ENCODE data around the gene STOML1.
A peak's percentile ranks its signal among the peaks of the same experiment; 100 is the strongest.
"Not testable (repeated sequence)": the region's sequence is repeated elsewhere in the genome, so short reads cannot be mapped to it uniquely, and the experiment has no call there.

STOML1 gene

GRCh38 chr15:73986055-73986775, 5.9 kb downstream of the STOML1 start:
- no peak for DNase-seq

GRCh38 chr15:73985101-73985873, 6.8 kb downstream of the STOML1 start:
- DNase-seq: no peak

- DNase-seq: no peak
Observed at GRCh38 chr15:73984208-73984979, 7.7 kb downstream of the STOML1 start.

GRCh38 chr15:73983773-73984172, 8.3 kb downstream of the STOML1 start:
- no peak for DNase-seq

GRCh38 chr15:73983211-73983727, 8.8 kb downstream of the STOML1 start:
- DNase-seq: no peak

- peak; percentile 79 for DNase-seq
Observed at GRCh38 chr15:73982222-73982962, 9.7 kb downstream of the STOML1 start.

GRCh38 chr15:73981761-73982221, 10.3 kb downstream of the STOML1 start:
- peak; percentile 92 for DNase-seq

GRCh38 chr15:73979636-73980035, 12.5 kb downstream of the STOML1 start:
- DNase-seq: no peak

- no peak for DNase-seq
Observed at GRCh38 chr15:73978896-73979295, 13.2 kb downstream of the STOML1 start.

- DNase-seq: peak; percentile 85
Observed at GRCh38 chr15:73975440-73976125, 16.5 kb downstream of the STOML1 start.

- DNase-seq: not testable (repeated sequence)
Observed at GRCh38 chr15:73973683-73974200, 18.4 kb downstream of the STOML1 start.

- peak; percentile 91 for DNase-seq
Observed at GRCh38 chr15:73972984-73973682, 19.0 kb downstream of the STOML1 start.

- no peak for DNase-seq
Observed at GRCh38 chr15:73969151-73969759, 22.8 kb downstream of the STOML1 start.

- no peak for DNase-seq
Observed at GRCh38 chr15:73968461-73968860, 23.6 kb downstream of the STOML1 start.

- DNase-seq: peak; percentile 78
Observed at GRCh38 chr15:73965758-73966113, 26.4 kb downstream of the STOML1 start.

- no peak for DNase-seq
Observed at GRCh38 chr15:73965094-73965757, 26.9 kb downstream of the STOML1 start.

- DNase-seq: peak; percentile 89
Observed at GRCh38 chr15:73964736-73965093, 27.4 kb downstream of the STOML1 start.

- DNase-seq: no peak
Observed at GRCh38 chr15:73962433-73962832, 29.7 kb downstream of the STOML1 start.

- DNase-seq: not testable (repeated sequence)
Observed at GRCh38 chr15:73960472-73961070, 31.5 kb downstream of the STOML1 start.

- DNase-seq: no peak
Observed at GRCh38 chr15:73959801-73960200, 32.3 kb downstream of the STOML1 start.
